Gastroesophageal sphincter (tissue), 4 donors: ENCODE results near the gene COPZ1. TPM values are rescaled to one million over a fixed set of nuclear protein-coding genes. Genes with fewer than 3 reads are reported as not detected.

ENCODE experiments used
- ATAC-seq: fragments of 150-250 bp; one replicate; pipeline ENCODE4 v1.9.1; 2016; ENCODE audit warnings: mild to moderate bottlenecking, moderate library complexity
- H3K27ac ChIP-seq, 4 donors: fragments of 200-600 bp; sonication (generic) in 3 of 4; 1 replicate in 3 of 4; 2 replicates in 1 of 4; pipeline ENCODE4 v1.5.1; 2016 to 2019
- H3K27me3 ChIP-seq: fragments of 200-600 bp; sonication (generic); one replicate; pipeline ENCODE4 v1.5.1; 2019
- H3K36me3 ChIP-seq, 2 donors: fragments of 200-600 bp; sonication (generic); one replicate each; pipeline ENCODE4 v1.5.1; 2019; ENCODE audit warnings: control low read depth in 1 of 2
- H3K4me1 ChIP-seq, 3 donors: fragments of 200-600 bp; sonication (generic); 1 replicate in 2 of 3; 2 replicates in 1 of 3; pipeline ENCODE4 v1.5.1; 2016 to 2019; ENCODE audit warnings: control low read depth in 2 of 3
- H3K4me3 ChIP-seq, 2 donors: fragments of 200-600 bp; sonication (generic); one replicate each; pipeline ENCODE4 v1.5.1; 2019; ENCODE audit warnings: mild to moderate bottlenecking in 1 of 2, moderate library complexity in 1 of 2
- H3K9me3 ChIP-seq, 3 donors: fragments of 200-600 bp; sonication (generic); one replicate each; pipeline ENCODE4 v1.5.1; 2017 to 2019; ENCODE audit warnings: control low read depth in 2 of 3
- EP300 ChIP-seq: sonication (generic); formaldehyde crosslinking; IDR thresholded peaks from one replicate; pipeline ENCODE4 v1.6.1; 2017; ENCODE audit warnings: antibody characterized with exemption, mild to moderate bottlenecking
- POLR2A ChIP-seq, 2 donors: fragments of 450-650 bp; IDR thresholded peaks; one replicate each; pipeline ENCODE4 v1.6.1; 2017; ENCODE audit warnings: antibody characterized with exemption in 2 of 2, mild to moderate bottlenecking in 2 of 2, moderate library complexity in 1 of 2
- POLR2AphosphoS5 ChIP-seq: sonication (generic); formaldehyde crosslinking; IDR thresholded peaks from one replicate; pipeline ENCODE4 v1.6.1; 2017; ENCODE audit warnings: antibody characterized with exemption
- WGBS, 2 donors: methylation state at CpG; one replicate each; pipeline ENCODE4 v1.1.5; 2018; ENCODE audit warnings: low coverage in 1 of 2; 5-methylcytosine and 5-hydroxymethylcytosine counted together
- total RNA-seq, 4 donors: library from RNA; depleted of rRNA; stranded (reverse); fragments of >200 nt; gene quantifications; one replicate each; pipeline ENCODE4 v1.1.0, GENCODE V29; 2016
- TF ChIP-seq, protein P1 (sequence below), 4 experiments: fragments of 200-600 bp in 2 of 4; fragments of 450-650 bp in 2 of 4; sonication (generic) in 1 of 4; IDR thresholded peaks; one replicate each; pipeline ENCODE4 v1.5.1; 2017 to 2019; ENCODE audit warnings: antibody characterized with exemption in 4 of 4, mild to moderate bottlenecking in 2 of 4, moderate library complexity in 2 of 4

Gene COPZ1, protein sequence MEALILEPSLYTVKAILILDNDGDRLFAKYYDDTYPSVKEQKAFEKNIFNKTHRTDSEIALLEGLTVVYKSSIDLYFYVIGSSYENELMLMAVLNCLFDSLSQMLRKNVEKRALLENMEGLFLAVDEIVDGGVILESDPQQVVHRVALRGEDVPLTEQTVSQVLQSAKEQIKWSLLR
- 100 to 1,000 TPM in 1 of 4 donors, 10 to 100 TPM in 3; 47.0 to 138 (median 57.5) TPM for total RNA-seq

DNA sequence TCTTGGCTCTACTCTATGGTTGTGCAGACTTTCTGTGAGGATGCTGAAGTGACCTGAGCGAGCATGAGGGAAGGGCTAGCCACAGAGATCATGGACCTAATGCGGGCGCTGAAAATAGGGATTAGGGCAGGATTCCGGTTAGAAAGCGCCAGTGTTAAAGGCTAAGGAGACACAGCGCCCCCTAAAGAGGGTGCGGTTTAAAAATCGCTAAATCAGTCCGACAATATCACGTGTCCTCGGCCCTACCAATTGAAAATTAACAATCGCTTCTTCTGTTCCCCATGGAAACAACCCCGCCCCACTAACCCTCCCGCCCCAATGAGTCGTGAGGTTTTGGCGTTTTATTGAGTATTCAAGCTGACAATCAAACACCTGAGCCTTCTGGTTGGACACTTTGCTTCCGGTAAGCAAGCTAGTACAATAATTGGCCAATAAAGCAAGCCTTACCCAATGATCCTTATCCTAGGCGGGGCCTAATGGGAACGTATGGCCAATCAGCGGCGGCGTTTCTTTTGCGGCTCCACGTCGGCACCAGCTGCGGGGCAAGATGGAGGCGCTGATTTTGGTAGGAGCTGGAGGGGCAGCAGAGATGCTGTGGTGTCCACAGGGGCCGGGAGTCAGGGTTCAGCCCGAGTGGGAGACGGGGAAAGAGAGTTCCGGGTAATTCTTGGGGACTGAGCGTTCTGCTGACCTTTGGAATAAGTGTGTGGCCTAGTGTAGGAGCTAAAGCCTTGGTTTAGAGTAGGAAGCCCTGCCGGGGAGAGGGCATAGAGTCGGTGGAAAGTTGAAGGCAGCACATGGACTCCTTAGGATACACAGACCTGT lies at the start of gene COPZ1:
TSS of gene COPZ1 (plus strand) at position 515 of the 825 bp plus-strand sequence. CDS start at position 548, 33 bp downstream.
- H3K4me1 ChIP-seq = peaks cover 0 to 52% (median 25%) of the 10 kb centered on the region in 3 donors
- peak within 1 kb of the TSS; percentile 77 to 93 (median 90) for H3K27ac ChIP-seq
- H3K36me3 ChIP-seq = peaks cover 0 to 8% of the 10 kb centered on the region in 2 donors
- peak within 1 kb of the TSS; percentile 67 to 99 for H3K4me3 ChIP-seq
- H3K27me3 ChIP-seq = no peaks in the 10 kb centered on the region
- TF ChIP-seq, protein P1, sequence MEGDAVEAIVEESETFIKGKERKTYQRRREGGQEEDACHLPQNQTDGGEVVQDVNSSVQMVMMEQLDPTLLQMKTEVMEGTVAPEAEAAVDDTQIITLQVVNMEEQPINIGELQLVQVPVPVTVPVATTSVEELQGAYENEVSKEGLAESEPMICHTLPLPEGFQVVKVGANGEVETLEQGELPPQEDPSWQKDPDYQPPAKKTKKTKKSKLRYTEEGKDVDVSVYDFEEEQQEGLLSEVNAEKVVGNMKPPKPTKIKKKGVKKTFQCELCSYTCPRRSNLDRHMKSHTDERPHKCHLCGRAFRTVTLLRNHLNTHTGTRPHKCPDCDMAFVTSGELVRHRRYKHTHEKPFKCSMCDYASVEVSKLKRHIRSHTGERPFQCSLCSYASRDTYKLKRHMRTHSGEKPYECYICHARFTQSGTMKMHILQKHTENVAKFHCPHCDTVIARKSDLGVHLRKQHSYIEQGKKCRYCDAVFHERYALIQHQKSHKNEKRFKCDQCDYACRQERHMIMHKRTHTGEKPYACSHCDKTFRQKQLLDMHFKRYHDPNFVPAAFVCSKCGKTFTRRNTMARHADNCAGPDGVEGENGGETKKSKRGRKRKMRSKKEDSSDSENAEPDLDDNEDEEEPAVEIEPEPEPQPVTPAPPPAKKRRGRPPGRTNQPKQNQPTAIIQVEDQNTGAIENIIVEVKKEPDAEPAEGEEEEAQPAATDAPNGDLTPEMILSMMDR (IDR thresholded peaks at IDR 0.05) = peak; percentile 51 to 76 (median 71)
- TF ChIP-seq POLR2A (IDR thresholded peaks at IDR 0.05) (peak; percentile 46 to 62), EP300 (no peak), POLR2AphosphoS5 (peak; percentile 66)
- 0% methylated on average over 10 to 17 of the region's 34 CpGs for WGBS, 2 donors
- no peaks in the 10 kb centered on the region for H3K9me3 ChIP-seq
- ATAC-seq = peak; percentile 99

DNA sequence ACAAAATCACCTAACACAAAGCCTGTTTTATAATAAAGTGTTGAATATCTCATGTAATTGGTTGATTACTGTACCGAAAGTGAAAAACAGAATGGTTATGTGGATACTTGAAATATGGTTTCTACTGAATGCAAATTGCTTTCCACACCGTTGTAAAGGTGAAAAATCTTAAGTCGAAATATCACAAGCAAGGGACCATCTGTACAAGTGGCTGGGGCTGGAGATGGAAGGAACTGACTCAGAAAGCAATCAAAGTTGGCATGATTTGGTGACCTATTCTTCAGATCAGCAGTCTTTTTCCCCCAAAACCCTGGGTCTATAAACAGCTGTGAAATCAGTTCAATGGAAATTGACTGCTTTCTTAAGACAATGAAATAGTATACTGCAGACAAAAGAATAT lies 48.6 kb upstream of the COPZ1 start:
- no peak for ATAC-seq
- TF ChIP-seq POLR2A (IDR thresholded peaks at IDR 0.05) = no peak
- TF ChIP-seq POLR2AphosphoS5 = no peak
- TF ChIP-seq EP300 = no peak
- TF ChIP-seq, protein P1 (IDR thresholded peaks at IDR 0.05) = no peak
- WGBS, 2 donors = 87 to 97% methylated on average over 3 of the region's 3 CpGs

GRCh38 chr12:54277823-54278276 lies 47.1 kb upstream of the COPZ1 start:
- Histone ChIP-seq H3K27me3 (no peaks in the 10 kb centered on the region), H3K27ac (peak overlapping the region in 3 of 4 donors; percentile 86 to 94 (median 92)), H3K36me3 (peaks cover 6 to 28% of the 10 kb centered on the region in 2 donors), H3K9me3 (no peaks in the 10 kb centered on the region), H3K4me3 (peak overlapping the region in 1 of 2 donors; percentile 63), H3K4me1 (peaks cover 15 to 74% (median 25%) of the 10 kb centered on the region in 3 donors)
- 19 to 20% methylated on average over 5 of the region's 5 CpGs for WGBS, 2 donors
- TF ChIP-seq EP300 (no peak), POLR2AphosphoS5 (no peak), POLR2A (IDR thresholded peaks at IDR 0.05) (no peak)
- TF ChIP-seq, protein P1 (IDR thresholded peaks at IDR 0.05) = no peak
- no peak for ATAC-seq

More for the DNA sequence above, 48.6 kb upstream of the COPZ1 start:
- H3K4me1 ChIP-seq = peaks cover 7 to 59% (median 12%) of the 10 kb centered on the region in 3 donors
- H3K4me3 ChIP-seq = no peak overlapping the region
- peaks cover 0 to 16% of the 10 kb centered on the region in 2 donors for H3K36me3 ChIP-seq
- H3K27me3 ChIP-seq = no peaks in the 10 kb centered on the region
- H3K27ac ChIP-seq = peak overlapping the region in 1 of 4 donors; percentile 86
- H3K9me3 ChIP-seq = no peaks in the 10 kb centered on the region

GRCh38 chr12:54279227-54279631 lies 45.7 kb upstream of the COPZ1 start:
- H3K27me3 ChIP-seq = no peaks in the 10 kb centered on the region
- peaks cover 26 to 75% (median 39%) of the 10 kb centered on the region in 3 donors for H3K4me1 ChIP-seq
- 0 to 1% methylated on average over 10 to 17 of the region's 19 CpGs for WGBS, 2 donors
- peak overlapping the region; percentile 47 to 63 for H3K4me3 ChIP-seq
- peak in 1 of 2 donors; percentile 56 for TF ChIP-seq POLR2A (IDR thresholded peaks at IDR 0.05)
- no peak for TF ChIP-seq POLR2AphosphoS5
- no peak for ATAC-seq
- peak overlapping the region; percentile 86 to 96 (median 93) for H3K27ac ChIP-seq
- peaks cover 18 to 29% of the 10 kb centered on the region in 2 donors for H3K36me3 ChIP-seq
- H3K9me3 ChIP-seq = no peaks in the 10 kb centered on the region
